Activated CD4-positive, alpha-beta T cell treated with anti-CD3 and anti-CD28 coated beads for 4 hours (primary cell): ENCODE data around the gene CCDC137.

Source experiments
- DNase-seq, 2 donors: peaks; one replicate each; pipeline ENCODE4 v3.0.0-alpha.2; 2020

The CCDC137 gene

DNA sequence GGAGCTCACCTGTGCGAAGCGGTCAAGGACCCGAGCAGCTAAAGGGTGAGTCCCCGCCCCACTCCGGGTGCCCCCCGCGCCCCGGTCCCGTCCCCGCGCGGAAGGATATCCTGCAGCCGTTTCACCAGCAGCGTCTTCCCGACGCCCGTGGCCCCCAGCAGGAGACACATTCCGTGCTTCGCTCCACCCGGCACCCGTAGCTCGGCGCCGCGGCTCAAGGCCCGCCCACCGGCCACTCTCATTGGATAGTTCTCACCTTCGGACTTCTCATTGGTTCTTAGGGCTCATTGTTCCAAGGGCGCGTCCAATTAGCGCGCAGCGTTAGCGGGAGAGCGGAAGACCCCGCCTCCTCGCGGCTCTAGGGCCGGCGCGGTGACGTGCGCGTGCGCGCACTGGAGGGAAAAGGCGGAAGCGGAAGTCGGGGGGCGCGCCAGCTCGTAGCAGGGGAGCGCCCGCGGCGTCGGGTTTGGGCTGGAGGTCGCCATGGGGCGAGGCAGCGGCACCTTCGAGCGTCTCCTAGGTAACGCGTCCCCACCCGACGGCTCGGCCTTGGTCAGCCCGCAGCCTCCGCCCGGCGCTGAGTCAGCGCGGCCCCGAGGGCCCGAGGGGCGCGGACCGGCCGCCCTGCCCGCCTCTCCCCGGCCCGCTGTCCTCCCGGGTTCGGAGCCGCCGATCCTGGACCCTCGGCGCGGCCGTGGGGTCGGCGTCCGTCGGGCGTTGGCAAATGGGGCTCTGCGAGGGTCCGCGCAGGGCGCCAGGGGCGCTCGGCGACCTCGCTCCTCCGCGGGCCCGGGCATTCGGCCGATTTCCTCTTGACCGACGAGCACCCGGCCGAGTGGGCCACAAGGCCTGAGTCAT, 17.3 kb downstream of the CCDC137 start, which contains the start of the genes ARL16 and HGS:
TSS of gene ARL16 (minus strand) at position 214 of the 858 bp plus-strand sequence. CDS start at position 170, 44 bp downstream.
TSS of gene HGS (plus strand) at position 428 of the 858 bp plus-strand sequence. CDS start at position 484, 56 bp downstream.
- DNase-seq, result peak; percentile 96 to 97

DNA sequence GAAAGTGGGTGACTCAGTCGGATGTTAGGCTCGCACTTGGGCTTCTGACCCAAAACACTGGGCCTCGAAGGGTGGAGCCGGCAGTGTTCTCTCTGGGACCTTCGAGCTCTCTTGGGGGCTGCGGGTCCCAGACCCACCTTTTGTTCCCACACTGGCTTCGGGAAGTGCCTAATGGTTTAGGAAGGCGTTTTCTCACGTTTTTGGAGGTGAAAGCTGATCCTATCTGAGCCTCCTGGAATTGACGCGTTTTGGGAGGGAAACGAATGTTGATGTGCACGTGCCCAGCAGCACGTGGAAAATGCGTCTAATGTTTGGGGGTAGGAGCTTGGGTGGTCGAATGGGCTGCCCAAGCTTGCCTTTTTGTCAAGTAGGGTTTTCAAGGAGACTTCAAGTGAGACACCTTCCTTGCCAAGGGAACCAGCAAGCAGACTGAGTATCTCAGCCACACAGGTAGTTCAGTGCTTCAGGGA, 17.9 kb downstream of the CCDC137 start:
- DNase-seq, result no peak

DNA sequence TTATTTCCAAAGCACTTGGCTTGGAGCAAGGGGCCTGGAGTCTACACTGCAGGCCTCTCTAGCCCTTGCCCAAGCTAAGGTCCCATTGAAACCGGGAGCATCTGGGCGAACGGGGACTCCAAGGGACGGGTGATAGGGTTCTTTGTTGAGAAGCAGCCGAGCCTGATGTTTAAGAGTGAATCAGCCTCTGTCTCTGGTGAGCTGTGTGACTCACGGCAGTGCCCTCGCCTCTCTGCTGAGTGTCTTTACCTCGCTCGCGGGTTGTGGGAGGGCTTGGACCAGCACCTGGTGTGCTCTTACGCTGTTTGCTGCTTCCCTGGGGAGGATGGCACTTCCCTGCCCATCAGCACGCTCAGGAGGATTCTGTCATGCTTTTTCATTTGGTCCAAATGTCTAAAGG, 18.6 kb downstream of the CCDC137 start:
- DNase-seq, result peak; percentile 53 to 60

DNA sequence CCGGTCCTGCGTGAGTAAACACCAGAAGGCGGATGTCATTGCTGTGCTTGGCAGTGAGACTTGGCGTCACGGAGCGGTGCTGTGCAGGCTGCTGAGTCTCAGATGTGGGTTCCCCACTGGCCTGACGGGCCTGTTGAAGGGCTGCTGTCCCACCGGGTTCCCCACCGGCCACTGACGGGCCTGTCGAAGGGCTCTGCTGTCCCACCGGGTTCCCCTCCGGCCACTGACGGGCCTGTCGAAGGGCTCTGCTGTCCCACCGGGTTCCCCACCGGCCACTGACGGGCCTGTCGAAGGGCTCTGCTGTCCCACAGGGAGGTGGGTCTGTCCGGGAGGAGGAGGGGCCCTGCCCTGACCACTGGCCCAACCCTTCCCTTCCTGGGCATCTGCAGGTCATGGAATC, 20.1 kb downstream of the CCDC137 start:
- no peak for DNase-seq

DNA sequence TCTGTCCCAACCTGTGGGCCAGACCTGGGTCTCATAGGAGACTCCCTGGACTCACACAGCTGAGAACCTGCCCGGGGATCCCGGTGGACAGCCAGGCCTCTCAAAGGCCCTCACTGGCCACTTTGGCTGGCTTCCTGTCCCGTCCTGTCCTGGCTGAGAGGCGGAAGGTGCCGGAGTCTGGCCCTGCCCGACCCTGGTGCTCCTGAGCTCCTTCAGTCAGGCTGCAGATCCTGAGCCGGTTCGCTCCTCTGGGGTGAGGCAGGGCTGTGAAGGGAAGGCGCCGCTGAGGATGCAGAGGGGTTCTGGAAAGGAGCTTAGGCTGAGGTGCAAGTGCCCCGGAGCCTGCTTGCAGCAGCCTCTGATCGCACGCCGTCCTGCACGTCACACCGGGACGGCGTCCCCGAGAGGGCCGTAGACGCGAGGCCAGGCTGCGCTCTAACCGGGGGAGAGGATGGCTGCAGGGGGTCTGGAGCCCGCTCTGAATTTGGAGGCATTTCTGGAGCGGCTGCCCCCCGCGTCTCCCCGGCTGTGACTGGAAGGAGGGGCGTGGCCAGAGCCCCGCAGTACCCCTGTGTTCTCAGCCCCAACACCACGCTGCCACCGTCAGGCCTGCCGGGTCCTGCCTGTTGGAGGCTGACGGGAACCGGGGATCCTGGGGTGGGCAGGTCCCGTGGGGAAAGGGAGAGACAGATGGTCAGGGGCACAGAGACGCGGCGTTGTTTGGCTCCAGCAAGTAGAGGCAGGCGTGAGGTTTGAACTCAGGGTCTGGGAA, 21.4 kb downstream of the CCDC137 start:
- no peak for DNase-seq

DNA sequence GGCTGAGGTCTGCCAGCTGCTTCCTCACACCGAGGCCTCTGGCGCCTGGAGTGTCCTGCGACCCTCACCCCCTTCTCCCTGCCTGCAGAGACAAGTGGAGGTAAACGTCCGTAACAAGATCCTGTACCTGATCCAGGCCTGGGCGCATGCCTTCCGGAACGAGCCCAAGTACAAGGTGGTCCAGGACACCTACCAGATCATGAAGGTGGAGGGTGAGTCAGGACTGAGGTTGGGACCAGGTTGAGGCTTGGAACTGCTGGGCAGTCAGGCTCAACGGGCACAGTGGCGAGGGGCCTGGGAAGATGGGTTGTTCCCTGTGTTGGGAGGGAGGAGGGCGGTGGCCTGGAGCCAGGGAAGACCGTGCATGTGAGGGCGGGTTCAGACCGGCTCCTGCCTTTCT, 22.1 kb downstream of the CCDC137 start:
- no peak for DNase-seq

DNA sequence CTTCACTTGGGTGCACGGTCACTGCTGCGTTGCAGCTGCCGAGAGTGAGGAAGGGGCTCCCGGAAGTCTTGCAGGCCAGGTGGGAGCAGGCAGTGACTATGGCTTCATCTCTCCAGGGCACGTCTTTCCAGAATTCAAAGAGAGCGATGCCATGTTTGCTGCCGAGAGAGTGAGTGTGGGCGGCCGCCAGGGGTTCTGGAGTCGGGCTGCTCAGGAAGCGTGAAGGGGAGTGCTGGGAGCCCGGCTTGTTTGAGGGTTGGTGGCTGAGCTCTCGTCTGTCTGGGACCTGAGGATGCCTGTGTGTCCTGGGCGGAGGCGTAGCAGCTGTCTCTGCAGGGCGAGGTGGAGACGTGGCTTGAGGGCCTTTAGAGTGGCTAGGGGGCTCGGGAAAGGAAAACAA, 23.5 kb downstream of the CCDC137 start:
- DNase-seq, result no peak

DNA sequence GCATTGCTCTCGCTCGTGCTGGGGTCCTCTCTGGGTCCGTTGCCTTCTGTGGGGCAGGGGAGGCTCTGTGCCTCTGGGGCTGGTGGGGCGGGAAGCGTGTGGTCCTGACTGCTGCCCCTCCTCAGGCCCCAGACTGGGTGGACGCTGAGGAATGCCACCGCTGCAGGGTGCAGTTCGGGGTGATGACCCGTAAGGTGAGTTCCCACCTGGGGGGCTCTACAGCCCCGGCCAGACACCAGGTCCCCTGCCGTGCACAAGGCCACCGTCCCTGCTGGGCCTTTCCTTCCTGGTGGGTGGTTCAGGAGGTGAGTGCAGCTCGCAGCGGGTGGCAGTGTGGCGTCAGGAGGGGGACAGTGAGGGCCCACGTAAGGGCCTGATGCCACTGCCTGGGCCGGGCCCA, 24.0 kb downstream of the CCDC137 start:
- DNase-seq, result no peak

DNA sequence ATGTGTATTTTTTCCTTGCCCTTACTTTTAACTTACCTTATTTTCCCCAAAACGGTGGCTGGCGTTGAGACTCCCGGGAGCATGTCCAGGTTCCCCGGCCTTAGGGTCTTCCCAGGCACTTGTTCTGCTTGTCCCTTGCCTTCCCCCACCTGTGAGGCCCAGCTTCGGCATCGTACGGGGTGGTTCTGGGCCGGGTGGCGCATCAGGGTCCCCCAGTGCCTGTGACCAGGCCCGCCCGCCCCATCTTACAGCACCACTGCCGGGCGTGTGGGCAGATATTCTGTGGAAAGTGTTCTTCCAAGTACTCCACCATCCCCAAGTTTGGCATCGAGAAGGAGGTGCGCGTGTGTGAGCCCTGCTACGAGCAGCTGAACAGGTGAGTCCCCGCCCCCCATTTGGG, 24.7 kb downstream of the CCDC137 start:
- DNase-seq, result no peak

DNA sequence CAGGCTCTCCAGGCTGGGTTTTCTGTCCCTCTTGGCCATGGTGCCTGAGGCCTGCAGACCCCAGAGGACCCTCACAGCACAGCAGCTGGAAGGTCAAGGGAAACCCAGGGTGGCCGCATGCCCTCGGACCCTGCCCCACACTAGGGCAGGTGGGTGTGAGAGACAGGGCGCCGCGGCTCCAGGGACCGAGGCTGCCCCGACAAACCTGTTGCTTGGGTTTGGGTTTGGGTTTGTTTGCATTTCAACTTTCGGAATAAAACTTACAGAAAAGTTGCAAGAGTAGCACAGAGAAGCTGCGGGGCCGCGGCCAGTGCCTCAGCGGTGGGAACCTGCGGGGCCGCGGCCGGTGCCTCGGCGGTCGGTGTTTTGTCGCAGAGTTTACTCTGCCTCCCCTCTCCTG, 25.1 kb downstream of the CCDC137 start:
- DNase-seq, result no peak

DNA sequence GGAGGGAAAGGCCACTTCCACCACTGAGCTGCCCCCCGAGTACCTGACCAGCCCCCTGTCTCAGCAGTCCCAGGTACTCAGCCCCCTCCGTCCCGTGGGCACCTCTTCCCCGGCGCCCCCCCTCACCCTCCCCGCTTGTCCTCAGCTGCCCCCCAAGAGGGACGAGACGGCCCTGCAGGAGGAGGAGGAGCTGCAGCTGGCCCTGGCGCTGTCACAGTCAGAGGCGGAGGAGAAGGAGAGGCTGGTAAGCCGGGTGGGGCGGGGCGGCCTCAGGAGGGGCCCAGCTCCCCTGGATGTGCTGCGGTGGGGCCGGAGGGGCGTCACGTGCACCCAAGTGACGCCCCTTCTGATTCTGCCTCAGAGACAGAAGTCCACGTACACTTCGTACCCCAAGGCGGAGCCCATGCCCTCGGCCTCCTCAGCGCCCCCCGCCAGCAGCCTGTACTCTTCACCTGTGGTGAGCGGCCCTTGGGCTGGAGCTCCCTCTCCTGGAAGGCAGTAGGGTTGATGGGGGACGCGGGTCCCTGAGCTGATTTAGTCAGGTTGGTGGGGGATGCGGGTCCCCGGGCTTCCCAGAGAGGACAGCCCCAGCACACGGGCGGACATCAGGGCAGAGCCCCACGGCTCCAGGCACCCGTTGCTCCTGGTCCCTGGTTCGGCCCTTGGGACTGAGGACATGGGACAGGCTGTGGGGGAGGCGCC, 27.1 kb downstream of the CCDC137 start:
- no peak for DNase-seq

DNA sequence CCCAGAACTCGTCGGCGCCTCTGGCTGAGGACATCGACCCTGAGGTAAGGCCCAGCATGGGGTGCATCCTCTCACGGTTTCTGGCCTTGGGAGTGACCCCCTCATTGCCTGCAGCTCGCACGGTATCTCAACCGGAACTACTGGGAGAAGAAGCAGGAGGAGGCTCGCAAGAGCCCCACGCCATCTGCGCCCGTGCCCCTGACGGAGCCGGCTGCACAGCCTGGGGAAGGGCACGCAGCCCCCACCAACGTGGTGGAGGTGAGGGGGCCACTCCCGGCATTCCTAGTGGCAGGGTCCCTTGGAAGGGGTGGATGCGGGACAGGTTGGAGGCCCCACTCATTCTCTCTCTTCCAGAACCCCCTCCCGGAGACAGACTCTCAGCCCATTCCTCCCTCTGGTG, 28.3 kb downstream of the CCDC137 start:
- no peak for DNase-seq

DNA sequence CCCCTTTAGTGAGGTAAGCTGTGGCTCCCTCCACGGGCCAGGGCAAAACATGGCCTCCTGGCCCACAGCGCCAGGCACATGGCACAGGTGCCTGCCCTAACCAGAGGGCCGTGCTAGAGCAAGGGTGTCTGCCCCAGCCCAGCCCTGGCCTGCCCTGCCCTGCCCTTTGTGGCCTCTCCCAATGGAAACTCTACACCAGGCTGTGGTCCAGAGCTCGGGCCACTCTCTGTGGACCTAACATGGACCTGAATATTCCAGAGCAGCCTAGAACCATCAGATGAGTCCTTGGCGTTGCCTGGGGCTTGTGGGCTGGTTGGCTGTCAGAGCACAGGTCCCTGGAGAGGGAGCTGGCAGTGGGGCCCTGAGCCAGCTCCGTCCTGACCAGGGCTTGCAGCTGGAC, 28.7 kb downstream of the CCDC137 start:
- no peak for DNase-seq

DNA sequence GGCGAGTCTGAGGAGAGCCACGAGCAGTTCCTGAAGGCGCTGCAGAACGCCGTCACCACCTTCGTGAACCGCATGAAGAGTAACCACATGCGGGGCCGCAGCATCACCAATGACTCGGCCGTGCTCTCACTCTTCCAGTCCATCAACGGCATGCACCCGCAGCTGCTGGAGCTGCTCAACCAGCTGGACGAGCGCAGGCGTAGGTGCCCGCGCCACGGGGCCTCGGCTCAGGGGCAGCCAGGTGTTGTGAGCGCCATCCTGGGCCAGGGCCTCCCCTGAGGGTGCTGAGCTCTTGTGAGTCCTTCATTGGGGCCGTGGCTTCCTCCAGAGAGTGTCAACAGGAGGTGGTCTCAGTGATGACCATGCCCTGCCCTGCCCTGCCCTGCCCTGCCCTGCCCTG, 29.3 kb downstream of the CCDC137 start:
- DNase-seq, result no peak

DNA sequence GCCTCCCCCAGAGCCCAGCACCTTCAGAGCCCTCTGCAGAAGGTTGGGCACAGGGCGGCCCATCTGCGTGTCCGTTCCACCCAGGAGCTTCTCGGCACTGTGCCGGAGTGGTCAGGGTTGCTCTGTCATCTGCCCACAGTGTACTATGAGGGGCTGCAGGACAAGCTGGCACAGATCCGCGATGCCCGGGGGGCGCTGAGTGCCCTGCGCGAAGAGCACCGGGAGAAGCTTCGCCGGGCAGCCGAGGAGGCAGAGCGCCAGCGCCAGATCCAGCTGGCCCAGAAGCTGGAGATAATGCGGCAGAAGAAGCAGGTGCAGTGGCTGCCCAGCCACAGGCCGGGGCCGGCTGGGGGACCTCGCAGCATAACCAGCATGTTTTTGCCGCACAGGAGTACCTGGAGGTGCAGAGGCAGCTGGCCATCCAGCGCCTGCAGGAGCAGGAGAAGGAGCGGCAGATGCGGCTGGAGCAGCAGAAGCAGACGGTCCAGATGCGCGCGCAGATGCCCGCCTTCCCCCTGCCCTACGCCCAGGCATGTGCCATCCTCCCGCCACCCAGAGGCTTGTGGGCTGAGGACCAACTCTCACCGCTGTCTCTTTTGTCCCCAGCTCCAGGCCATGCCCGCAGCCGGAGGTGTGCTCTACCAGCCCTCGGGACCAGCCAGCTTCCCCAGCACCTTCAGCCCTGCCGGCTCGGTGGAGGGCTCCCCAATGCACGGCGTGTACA, 29.8 kb downstream of the CCDC137 start:
- DNase-seq, result no peak

DNA sequence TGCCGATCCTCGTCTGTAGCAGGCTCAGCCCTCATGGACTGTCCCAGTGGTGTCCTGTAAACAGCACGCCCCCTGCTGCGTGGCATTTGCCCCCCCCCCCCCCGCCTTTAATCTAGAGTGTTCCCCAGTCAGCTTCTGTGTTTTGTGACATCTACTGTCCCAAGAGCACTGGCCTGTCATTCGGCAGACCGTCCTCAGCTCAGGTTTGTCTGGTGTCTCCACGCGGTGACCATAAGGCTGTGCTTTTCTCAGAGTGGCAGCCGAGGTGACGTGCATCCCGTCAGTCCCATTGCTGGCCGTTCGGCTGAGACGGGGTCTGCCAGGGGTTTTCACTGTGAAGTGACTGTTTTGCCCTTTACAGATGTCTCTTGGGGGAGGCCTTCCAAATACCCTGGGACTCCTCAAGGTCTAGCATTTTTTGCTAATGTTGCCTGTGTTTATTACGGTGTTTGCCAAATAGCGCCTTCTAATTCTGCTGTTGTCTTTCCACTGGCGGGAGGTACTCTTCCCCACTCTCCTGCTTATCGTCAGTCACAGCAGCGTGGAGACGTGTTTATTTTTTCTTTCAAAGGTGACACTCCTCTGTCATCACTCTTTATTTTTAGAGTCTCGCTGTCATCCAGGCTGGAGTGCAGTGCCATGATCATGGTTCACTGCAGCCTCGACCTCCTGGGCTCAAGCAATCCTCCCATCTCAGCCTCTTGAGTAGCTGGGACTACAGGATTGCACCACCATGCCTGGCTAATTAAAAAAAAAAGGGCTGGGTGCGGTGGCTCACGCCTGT, 30.9 kb downstream of the CCDC137 start:
- DNase-seq, result no peak

DNA sequence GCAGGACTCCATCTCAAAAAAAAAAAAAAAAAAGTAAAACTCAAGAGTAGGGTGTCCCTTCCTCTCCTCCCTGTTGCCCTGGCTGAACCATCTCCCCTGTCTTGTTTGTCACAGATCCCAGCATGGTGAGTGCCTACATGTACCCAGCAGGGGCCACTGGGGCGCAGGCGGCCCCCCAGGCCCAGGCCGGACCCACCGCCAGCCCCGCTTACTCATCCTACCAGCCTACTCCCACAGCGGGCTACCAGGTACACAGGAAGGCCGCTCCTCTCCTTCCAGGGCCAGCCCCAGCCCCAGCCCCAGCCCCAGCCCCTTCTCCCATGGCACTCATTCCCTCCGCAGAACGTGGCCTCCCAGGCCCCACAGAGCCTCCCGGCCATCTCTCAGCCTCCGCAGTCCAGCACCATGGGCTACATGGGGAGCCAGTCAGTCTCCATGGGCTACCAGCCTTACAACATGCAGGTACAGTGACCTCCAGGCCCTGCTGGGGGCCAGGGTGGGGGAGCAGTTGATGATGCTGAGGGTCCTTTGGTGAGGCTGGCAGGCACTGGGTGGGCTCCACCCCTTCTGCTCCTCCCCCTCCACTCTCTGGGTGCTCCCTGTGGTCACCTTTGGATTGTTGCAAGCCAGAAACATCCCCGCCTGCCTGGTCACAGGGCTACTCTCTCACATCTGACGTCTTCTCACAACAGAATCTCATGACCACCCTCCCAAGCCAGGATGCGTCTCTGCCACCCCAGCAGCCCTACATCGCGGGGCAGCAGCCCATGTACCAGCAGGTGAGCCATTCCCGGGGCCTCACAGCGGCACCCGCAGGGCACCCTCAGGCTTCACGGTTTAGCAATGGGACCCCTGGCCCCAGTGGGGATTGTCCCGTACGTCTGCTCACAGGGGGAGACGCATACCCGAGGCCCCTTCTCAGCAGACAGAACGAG, 34.1 kb downstream of the CCDC137 start:
- DNase-seq, result no peak

DNA sequence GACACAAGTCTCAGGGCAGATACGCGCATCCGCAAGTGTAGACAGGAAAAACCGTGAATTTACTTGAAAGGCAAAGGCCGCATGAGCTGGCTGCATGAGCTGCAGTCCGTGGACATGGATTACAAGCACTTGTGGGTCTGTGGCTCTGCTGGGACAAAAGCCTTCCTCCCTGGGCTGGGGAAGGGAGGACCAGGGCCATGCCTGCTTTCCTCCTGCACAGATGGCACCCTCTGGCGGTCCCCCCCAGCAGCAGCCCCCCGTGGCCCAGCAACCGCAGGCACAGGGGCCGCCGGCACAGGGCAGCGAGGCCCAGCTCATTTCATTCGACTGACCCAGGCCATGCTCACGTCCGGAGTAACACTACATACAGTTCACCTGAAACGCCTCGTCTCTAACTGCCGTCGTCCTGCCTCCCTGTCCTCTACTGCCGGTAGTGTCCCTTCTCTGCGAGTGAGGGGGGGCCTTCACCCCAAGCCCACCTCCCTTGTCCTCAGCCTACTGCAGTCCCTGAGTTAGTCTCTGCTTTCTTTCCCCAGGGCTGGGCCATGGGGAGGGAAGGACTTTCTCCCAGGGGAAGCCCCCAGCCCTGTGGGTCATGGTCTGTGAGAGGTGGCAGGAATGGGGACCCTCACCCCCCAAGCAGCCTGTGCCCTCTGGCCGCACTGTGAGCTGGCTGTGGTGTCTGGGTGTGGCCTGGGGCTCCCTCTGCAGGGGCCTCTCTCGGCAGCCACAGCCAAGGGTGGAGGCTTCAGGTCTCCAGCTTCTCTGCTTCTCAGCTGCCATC, 34.9 kb downstream of the CCDC137 start:
- no peak for DNase-seq

DNA sequence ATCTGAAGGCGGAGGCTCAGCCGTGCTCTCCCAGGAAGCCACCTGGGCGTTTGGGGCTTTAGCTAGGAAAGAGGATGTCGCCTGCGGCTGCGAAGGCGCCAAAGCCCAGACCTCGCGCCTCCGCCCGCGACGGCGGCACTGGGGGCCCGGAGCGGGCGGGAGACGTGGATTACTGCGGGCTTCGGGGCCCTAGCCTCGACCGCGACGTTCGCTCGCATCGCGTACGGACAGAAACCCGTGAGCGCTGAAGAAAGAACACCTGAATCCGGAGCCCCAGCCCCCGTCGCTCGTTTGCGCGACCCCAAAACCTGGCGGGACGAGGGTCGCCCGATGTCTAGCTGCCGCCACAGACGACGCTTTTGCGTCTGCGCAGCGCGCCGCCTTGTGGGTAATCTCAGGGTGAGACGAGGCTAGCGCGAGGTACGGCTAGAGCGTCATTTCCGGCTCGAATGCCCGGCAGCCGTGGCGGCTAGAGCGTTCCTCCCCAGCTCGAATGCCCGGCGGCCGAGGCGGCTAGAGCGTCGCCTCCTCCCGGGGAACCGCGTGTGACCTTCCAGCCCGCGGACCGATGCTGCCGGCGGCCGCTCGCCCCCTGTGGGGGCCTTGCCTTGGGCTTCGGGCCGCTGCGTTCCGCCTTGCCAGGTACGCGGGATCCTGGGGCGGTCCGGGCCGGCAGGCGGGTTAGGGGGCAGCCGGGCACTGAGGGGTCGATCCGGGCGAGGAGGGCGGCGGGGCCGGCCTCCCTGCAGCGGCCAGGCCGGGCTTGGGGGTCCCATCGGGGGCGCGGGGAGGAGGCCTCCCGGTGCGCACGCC, 36.6 kb downstream of the CCDC137 start, which contains the start of gene MRPL12:
TSS of gene MRPL12 (plus strand) at position 434 of the 813 bp plus-strand sequence. CDS start at position 569, 135 bp downstream.
- peak; percentile 84 to 85 for DNase-seq
